GM18517 (cell line): ENCODE results near the gene CC2D2B.
A peak's percentile ranks its signal among the peaks of the same experiment; 100 is the strongest.
"Not testable (repeated sequence)": the region's sequence is repeated elsewhere in the genome, so short reads cannot be mapped to it uniquely, and the experiment has no call there.

Experiments
- ATAC-seq: cut with Tn5 transposase; IDR thresholded peaks from one replicate; pipeline ENCODE4 v1.9.1; 2021; ENCODE audit warnings: mild to moderate bottlenecking, moderate library complexity; ENCODE audit not compliant: unreplicated experiment

Gene CC2D2B

DNA sequence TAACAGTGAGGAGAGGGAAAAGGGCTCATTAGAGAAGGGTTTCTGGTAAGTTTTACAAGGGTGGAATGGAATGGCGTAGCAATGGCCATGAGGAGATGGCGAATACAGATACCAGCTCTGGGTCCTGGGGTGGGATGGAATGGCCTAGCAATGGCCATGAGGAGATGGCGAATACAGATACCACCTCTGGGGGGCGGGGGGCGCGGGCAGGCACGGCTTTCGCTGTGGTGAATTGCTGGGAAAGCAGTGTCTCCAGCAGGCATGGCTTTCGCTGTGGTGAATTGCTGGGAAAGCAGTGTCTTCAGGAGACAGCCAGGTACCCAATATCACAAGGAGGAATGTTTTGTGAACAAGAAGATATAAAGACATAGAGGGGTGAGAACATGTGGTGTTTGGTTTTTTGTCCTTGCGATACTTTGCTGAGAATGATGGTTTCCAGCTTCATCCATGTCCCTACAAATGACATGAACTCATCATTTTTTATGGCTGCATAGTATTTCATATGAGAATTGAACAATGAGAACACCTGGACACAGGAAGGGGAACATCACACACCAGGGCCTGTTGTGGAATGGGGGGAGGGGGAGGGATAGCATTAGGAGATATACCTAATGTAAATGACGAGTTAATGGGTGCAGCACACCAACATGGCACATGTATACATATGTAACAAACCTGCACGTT is 1.7 kb upstream of the CC2D2B start:
- ATAC-seq = not testable (repeated sequence)

GRCh38 chr10:95906677-95907455 is 909 bp upstream of the CC2D2B start:
- no peak for ATAC-seq

DNA sequence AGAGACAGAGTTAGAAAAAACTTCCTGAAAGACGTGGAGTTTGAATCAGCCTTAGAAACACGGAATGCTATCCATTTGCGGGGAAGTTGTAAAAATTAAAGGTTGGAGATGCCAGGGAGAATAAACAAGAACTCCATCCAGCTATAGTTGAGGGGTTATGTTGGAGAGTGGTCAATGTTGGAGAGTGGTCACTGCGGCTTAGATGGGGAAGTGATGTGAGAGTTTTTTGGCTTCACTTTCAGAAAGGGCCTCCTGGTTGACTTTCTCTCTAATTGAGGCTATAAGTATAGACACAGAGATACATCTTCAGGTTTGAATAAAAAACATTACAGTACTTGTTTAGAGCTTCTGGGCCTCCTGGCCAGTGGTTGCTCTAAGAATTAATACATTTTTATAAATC is 675 bp downstream of the CC2D2B start:
- ATAC-seq = no peak

DNA sequence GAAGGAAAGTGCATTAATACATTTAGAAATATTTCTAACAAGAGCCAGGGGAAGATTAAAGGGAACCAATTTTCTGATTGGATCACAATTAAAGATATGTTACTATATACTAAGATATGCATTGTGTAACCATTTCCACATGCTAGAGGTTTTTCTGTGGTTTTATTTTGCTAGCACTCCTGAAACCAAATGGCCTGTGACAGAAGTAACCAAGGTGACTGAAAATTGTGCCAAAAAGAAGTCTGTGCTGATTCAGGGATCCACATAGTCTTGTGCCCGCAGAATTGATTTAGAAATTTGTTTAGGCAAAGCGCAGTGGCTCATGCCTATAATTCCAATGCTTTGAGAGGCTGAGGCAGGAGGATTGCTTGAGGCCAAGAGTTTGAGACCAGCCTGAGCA is 1.8 kb downstream of the CC2D2B start:
- no peak for ATAC-seq

GRCh38 chr10:95916039-95916438 is 8.3 kb downstream of the CC2D2B start:
- ATAC-seq = not testable (repeated sequence)

- ATAC-seq = no peak
These were observed 13.1 kb downstream of the CC2D2B start for GRCh38 chr10:95920798-95921426.

DNA sequence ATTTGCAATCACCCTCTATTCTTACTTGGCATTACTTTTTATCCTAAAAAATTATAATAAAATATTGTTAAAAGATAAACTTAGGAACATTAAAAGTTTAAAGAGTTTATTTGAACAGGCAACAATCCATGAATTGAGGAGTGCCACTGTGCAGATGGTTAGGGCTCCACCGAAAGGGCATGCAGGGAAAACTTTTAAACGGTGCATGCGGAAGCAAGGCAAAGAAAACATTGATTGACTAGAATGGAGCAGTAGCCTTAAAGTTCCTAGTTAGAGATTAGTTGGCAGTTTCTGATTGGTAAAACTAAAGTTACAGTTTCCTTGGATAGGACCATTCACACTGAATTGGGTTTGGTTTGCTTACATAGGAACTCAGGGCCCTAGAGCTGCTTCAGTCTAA is 17.3 kb downstream of the CC2D2B start:
- ATAC-seq = no peak

- no peak for ATAC-seq
These were observed 27.7 kb downstream of the CC2D2B start for GRCh38 chr10:95935429-95935828.

- no peak for ATAC-seq
These were observed 33.3 kb downstream of the CC2D2B start for GRCh38 chr10:95941115-95941514.

DNA sequence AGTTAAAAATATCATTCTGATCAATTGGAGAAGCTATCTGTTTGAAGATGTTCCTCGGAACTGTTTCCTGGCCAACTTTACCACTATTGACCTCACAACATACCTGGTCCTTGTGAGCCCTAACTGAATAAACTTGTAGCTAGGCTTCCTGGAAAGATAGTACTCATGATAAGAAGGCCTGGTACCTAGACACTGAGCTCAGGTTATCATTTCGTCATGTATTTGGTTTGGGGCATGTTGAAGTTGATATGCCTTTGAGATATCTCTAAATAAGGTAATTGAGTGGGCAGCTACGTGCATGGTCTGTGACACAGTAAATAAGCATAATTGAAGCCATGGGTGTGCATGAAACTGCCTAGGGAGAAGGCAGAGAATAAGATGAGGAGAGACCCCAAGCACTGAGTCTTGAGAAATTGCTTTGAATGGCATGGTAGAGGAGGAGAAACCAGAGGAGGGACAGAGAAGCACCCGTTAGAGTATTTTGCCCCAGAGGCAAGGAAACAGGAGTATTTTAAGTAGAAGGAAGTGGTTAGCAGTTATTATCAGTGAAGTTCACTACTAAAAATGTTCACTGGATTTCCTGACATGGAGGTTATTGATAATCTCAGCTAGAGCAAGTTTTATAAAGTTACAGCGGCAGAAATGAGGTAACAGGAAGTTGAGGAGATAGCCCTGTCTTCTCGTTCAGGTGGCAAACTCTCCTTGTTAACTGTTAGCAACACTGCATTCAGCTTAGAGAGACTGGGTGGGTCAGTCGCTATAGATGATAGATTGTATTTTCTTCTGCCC is 55.6 kb downstream of the CC2D2B start:
- no peak for ATAC-seq

GRCh38 chr10:95963991-95964389 is 56.2 kb downstream of the CC2D2B start:
- ATAC-seq = no peak

DNA sequence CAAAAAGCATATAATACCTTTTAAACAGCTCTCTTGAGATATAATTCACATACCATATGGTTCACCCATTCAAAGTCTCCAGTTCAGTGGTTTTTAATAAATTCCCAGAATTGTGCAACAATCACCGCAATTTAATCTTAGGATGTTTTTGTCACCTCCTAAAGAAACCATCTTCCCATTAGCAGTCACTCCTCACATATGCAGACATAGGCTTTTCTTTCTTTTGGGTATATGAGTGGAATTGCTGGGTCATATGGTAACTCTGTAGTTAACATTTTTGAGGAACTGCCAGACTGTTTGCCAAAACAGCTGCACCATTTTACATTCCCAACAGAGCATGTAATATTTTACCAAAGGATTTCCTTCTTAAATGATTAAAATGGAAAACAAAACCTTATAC is 57.0 kb downstream of the CC2D2B start:
- no peak for ATAC-seq

DNA sequence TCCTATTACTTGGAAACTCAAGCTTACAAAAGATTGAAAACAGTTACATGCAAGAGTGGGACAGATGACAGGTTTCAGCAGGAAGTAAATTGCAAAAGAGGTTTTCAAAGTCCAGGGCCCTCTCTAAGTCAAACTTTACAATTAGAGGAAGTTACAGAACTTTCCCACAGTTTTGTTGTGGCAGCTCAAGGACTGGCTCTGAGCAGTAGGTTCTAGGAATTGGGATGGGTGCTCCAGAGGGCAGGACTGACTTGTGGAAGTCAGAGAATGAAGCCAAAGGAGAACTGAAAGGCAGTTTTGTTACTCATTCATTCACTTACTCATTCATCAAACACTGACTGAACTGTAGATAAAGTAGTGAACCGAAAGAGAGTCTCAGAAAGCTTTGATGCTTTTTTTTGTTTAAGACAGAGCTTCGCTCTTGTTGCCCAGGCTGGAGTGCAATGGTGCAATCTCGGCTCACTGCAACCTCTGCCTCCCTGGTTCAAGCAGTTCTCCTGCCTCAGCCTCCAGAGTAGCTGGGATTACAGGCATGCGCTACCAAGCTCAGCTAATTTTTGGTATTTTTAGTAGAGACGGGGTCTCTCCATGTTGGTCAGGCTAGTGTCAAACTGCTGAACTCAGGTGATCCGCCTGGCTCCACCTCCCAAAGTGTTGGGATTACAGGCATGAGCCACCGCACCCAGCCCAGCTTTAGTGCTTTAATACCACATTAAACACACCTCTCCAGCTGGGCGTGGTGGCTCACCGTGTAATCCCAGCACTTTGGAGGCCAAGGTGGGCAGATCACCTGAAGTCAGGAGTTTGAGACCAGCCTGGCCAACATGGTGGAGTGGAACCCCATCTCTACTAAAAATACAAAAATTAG is 68.8 kb downstream of the CC2D2B start:
- ATAC-seq = no peak

- no peak for ATAC-seq
These were observed 74.4 kb downstream of the CC2D2B start for GRCh38 chr10:95982200-95982599.

DNA sequence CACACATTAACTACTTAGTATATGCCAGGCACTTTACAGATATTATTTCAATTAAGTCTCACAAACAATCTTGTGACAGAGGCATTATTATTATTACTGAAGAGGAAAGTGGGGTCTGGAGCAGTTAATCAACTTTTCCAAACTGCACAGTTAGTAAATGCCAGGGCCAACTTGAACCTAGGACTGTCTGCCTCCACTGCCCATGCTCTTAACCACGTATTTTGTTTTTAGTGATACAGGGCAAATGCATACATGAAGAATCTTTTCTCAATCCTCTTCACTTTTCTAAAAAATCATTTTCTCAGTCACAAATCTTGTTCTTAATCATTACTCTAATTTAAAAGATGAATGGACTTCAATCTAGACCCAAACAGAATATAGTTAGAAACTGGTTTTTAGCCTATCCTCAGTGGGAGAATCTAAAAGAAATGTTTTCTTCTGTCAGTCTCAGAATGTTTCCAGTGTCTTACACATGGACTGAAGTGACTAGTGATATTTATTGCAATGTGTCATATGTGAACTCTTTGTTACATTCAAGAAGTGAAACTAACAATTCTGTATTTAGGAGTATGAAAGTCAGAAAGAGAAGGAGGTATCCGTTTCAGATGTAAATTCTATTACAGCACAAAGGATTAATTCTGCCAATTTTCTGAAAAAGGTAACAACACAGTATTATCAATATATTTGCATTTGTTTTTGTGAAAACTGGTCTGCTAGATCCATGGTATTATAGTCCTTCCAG is 80.1 kb downstream of the CC2D2B start:
- ATAC-seq = peak; percentile 97

- no peak for ATAC-seq
These were observed 80.9 kb downstream of the CC2D2B start for GRCh38 chr10:95988702-95989101.

- ATAC-seq = not testable (repeated sequence)
These were observed 86.6 kb downstream of the CC2D2B start for GRCh38 chr10:95994376-95994775.

- no peak for ATAC-seq
These were observed 90.5 kb downstream of the CC2D2B start for GRCh38 chr10:95998255-95998784.

- ATAC-seq = no peak
These were observed 106.2 kb downstream of the CC2D2B start for GRCh38 chr10:96013956-96014355.
